GM18951 (cell line): ENCODE results near the gene CFAP92.

ENCODE experiments used
- POLR2A ChIP-seq: IDR thresholded peaks from 4 replicates; pipeline ENCODE4 v1.6.1; 2011; ENCODE audit warnings: mild to moderate bottlenecking; ENCODE audit not compliant: insufficient read length, insufficient read depth; ENCODE audit errors: extremely low read depth
- in situ Hi-C: fragments of 300-500 bp; cut with MboI; formaldehyde crosslinking; loops from one replicate; pipeline ENCODE4 v1.12.0; 2022; ENCODE audit warnings: low sequenced_read_pairs, mixed read lengths, inconsistent platforms; ENCODE audit not compliant: unreplicated experiment

The CFAP92 gene

GRCh38 chr3:129022114-129023007 is 28.5 kb upstream of the CFAP92 start:
- in situ Hi-C loops: no loop called here
- TF ChIP-seq POLR2A: no peak

GRCh38 chr3:129021140-129021551 is 27.3 kb upstream of the CFAP92 start:
- TF ChIP-seq POLR2A: no peak
- in situ Hi-C loops: no loop called here

GRCh38 chr3:129020691-129021090 is 26.8 kb upstream of the CFAP92 start:
- TF ChIP-seq POLR2A: no peak
- in situ Hi-C loops: no loop called here

GRCh38 chr3:129019266-129019665 is 25.4 kb upstream of the CFAP92 start:
- in situ Hi-C loops: no loop called here
- TF ChIP-seq POLR2A: no peak

DNA sequence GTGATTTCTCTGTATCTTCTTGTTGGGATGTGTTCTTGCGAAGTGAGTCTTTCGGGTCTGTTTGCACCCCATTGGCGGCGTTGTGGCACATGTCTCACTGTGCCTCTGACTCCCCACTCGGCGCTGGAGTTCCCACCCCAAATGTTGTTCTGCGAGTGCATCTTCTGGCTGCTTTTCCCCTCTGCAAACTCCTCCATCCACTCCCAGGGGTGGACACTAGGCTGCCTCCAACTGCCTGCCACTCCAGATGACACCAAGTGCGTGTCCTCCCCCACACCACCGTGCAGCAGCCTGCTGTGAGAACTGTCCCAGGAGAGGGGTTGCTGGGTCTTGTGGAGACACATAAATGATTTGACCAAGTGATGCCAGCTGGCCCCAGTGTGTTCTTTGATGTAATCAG is 24.9 kb upstream of the CFAP92 start:
- in situ Hi-C loops: no loop called here
- TF ChIP-seq POLR2A: no peak

DNA sequence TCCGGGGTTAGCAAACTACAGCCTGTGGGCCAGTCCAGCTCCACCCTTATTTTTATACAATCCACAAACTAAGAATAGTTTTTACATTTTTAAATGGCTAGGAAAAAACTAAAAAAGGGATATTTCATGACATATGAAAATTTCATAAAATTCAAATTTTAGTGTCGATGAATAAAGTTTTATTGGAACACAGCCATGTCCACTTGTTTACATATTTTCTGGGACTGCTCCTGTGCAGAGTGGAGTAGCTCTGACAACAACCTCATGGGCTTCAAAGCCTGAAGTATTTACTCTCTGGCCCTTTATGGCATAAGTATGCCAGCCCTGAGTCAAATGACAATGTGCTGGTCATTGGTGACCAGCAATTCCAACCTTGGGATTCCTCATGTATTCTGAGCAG is 24.4 kb upstream of the CFAP92 start:
- in situ Hi-C loops: no loop called here
- TF ChIP-seq POLR2A: no peak

GRCh38 chr3:129017484-129017899 is 23.6 kb upstream of the CFAP92 start:
- no peak for TF ChIP-seq POLR2A

DNA sequence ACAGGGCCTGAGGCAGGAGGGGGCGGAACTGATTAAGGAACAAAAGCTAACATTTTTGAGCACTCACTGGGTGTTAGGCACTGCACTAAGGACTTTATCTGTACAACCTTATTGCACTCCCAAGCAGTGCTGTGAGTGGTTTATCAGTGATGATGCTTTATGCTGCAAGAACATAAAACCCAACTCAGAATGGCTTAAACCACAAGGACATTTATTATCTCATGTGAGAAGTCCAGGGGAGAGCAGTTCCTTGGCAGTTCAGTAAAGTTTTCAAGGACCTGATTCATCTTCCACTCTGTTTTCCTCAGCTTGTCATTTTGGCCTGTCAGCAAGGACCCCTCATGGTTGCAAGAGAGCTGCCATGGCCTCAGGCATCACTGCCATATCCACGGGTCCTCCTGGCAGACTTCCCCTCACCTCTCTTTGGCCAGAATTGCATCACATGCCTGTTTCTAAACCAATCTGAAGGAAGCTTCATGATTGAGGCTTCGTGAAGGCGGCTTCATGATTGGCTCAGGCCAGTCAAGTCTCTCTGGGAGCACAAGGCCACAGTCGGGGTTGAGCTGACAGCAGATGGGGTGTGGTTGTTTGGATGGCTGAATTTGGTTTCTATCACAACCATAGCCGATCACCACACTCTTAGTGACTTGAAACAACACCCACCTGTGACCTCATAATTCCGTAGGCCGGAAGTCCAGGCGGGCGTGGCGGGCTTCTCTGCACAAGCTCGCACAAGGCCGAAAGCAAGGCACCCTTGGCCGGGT is 23.0 kb upstream of the CFAP92 start:
- in situ Hi-C loops: no loop called here
- TF ChIP-seq POLR2A: no peak

More at GRCh38 chr3:129017484-129017899, 23.6 kb upstream of the CFAP92 start:
- in situ Hi-C loops: no loop called here

DNA sequence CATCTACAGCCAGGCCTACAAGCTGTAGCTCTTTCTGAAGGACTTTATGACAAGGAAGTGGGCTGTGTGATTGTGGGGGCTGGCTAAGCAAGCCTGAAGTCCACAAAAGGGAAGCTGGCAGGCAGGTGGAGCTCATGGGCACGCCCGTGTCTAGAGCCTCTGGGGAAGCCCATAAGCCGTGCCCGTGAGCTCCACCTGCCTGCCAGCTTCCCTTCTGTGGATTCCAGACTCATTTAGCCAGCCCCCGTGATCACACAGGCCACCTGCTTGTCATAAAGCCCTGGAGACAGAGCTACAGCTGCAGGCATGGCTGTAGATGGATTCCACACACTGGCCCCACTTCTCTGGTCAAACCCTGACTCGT is 22.5 kb upstream of the CFAP92 start:
- in situ Hi-C loops: no loop called here
- no peak for TF ChIP-seq POLR2A

DNA sequence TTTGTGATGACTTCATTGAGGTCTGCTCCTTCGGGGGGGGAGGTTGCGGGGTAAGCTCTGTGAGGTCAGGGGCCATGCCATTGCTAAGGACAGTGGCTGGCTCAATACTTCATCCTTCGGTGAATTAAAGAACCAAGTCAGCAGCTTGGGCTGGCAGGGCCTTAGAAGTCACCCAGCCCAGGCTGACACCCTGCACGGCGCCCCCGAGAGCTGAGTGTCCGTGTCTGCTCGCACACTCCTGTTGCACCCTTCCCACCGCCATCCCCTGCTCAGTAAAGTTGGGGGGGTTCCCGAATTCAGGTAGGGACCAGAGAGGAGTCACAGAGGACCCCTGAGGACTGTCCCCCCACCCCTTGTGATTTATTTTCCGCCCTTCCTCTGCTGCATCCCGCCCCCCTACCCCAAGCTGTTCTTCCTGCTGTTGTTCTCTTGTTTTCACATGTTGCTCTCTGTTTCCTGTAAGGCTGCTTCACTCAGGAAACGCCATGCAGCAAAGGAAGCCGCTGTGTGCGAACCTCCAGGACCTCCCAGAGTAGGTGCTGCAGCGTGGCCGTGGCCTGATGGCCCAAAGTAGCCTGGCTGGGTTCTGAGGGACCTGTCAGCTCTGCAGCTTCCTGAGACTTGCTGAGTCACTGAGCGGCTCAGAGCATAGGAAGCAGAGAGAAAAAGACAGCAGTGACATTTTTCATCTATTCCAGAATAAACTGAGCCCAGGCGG is 21.7 kb upstream of the CFAP92 start:
- in situ Hi-C loops: no loop called here
- no peak for TF ChIP-seq POLR2A

- in situ Hi-C loops: no loop called here
- no peak for TF ChIP-seq POLR2A
Measured at GRCh38 chr3:129014793-129015345, 21.0 kb upstream of the CFAP92 start.

- in situ Hi-C loops: no loop called here
- TF ChIP-seq POLR2A: no peak
Measured at GRCh38 chr3:129014148-129014547, 20.3 kb upstream of the CFAP92 start.

- no peak for TF ChIP-seq POLR2A
- in situ Hi-C loops: no loop called here
Measured at GRCh38 chr3:129013491-129013891, 19.6 kb upstream of the CFAP92 start.
